Stomach (tissue), 9 donors: ENCODE results near the gene GET3. TPM values are rescaled to one million over a fixed set of nuclear protein-coding genes. Genes with fewer than 3 reads are reported as not detected.

Experiments
- DNase-seq, 2 donors: peaks; one replicate each; pipeline versions ENCODE4 v3.0.0 to v3.0.0-alpha.2; 2013 to 2019
- H3K27ac ChIP-seq, 5 donors: fragments of 200-600 bp in 4 of 5; sonication (generic) in 4 of 5; one replicate each; pipeline ENCODE4 v1.5.1; 2013 to 2019; ENCODE audit warnings: mild to moderate bottlenecking in 1 of 5, moderate library complexity in 1 of 5
- H3K27me3 ChIP-seq, 3 donors: fragments of 200-600 bp; sonication (generic); one replicate each; pipeline ENCODE4 v1.5.1; 2017 to 2019; ENCODE audit warnings: mixed run types in 1 of 3
- H3K36me3 ChIP-seq, 4 donors: fragments of 200-600 bp; sonication (generic); 1 replicate in 3 of 4; 2 replicates in 1 of 4; pipeline ENCODE4 v1.5.1; 2016 to 2019
- H3K4me1 ChIP-seq, 4 donors: fragments of 200-600 bp; sonication (generic); one replicate each; pipeline ENCODE4 v1.5.1; 2016 to 2019
- H3K4me3 ChIP-seq, 4 donors: fragments of 200-600 bp; sonication (generic) in 3 of 4; one replicate each; pipeline ENCODE4 v1.5.1; 2016 to 2019; ENCODE audit warnings: mild to moderate bottlenecking in 1 of 4
- H3K9me3 ChIP-seq, 4 donors: fragments of 200-600 bp; sonication (generic); one replicate each; pipeline ENCODE4 v1.5.1; 2016 to 2019
- EP300 ChIP-seq: sonication (generic); formaldehyde crosslinking; IDR thresholded peaks from one replicate; pipeline ENCODE4 v1.6.1; 2017; ENCODE audit warnings: antibody characterized with exemption
- POLR2A ChIP-seq, 4 donors: fragments of 450-650 bp; IDR thresholded peaks; one replicate each; pipeline ENCODE4 v1.6.1; 2016; ENCODE audit warnings: antibody characterized with exemption in 4 of 4, control low read depth in 2 of 4, mild to moderate bottlenecking in 1 of 4, moderate library complexity in 1 of 4
- POLR2AphosphoS5 ChIP-seq, 3 donors: sonication (generic); formaldehyde crosslinking; IDR thresholded peaks; one replicate each; pipeline ENCODE4 v1.6.1; 2016; ENCODE audit warnings: antibody characterized with exemption in 3 of 3
- WGBS, 5 donors: extraction: QIAGEN DNeasy Blood & Tissue Kit in 3 of 5; methylation state at CpG; one replicate each; pipeline versions ENCODE4 v1.1.5 to v1.1.7; 2013 to 2018; 5-methylcytosine and 5-hydroxymethylcytosine counted together
- intact Hi-C: fragments of 100-400 bp; cut with DNase I; formaldehyde crosslinking; loops from one replicate; pipeline ENCODE4 v1.15.1; 2023; ENCODE audit warnings: low total_unique reads
- polyA plus RNA-seq, 3 donors: library from polyadenylated mRNA; stranded (reverse); fragments of 200-250 nt; gene quantifications; one replicate each; pipeline ENCODE4 v1.2.3, GENCODE V29; 2013
- total RNA-seq, 5 donors: library from RNA; depleted of rRNA; stranded (reverse); fragments of >200 nt; gene quantifications; one replicate each; pipeline versions ENCODE4 v1.1.0 to v1.2.3, GENCODE V29; 2014 to 2016
- TF ChIP-seq, protein P1 (sequence below), 7 experiments: fragments of 450-650 bp in 4 of 7; fragments of 200-600 bp in 3 of 7; sonication (generic) in 3 of 7; IDR thresholded peaks; one replicate each; pipeline ENCODE4 v1.5.1; 2016 to 2019; ENCODE audit warnings: antibody characterized with exemption in 7 of 7, control low read depth in 2 of 7, mild to moderate bottlenecking in 1 of 7
- donor health status: healthy with polysubstance abuse.
- donor health status: Bipolar disorder and iron deficiency.
- donor health status: healthy.

GET3 gene
- total and polyA plus RNA-seq, 8 donors, result 0.89 to 90.4 (median 21.8) TPM

DNA sequence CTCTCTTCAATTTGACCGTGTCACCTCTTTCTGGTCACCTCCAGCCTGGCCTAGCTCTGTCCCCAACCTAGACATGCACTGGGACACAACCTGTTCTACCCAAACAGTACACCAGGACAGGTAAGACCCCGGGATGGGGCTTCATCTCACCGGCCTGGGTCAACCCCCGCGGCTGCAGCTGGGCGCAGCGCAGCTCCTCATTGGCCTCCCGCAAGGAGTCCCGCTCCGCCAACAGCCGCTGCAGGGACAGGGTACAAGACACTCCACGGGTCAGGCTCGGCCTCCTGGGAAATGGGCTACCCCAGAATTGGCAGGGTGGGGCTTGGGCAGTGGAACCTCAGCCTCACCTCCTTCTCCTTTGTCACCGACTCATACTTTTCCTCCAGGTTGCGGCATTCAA is 30.4 kb downstream of the GET3 start:
- no peak overlapping the region for H3K4me3 ChIP-seq
- intact Hi-C loops, result loop anchor here (5.0 kb wide), 1 partner anchor 35 kb away; the partner anchor contains the start of genes PRDX2 and THSD8
- no peak overlapping the region for H3K27ac ChIP-seq
- H3K4me1 ChIP-seq, result peaks cover 0 to 21% (median 18%) of the 10 kb centered on the region in 4 donors
- no peak for TF ChIP-seq POLR2AphosphoS5 (IDR thresholded peaks at IDR 0.05)
- TF ChIP-seq, protein P1, sequence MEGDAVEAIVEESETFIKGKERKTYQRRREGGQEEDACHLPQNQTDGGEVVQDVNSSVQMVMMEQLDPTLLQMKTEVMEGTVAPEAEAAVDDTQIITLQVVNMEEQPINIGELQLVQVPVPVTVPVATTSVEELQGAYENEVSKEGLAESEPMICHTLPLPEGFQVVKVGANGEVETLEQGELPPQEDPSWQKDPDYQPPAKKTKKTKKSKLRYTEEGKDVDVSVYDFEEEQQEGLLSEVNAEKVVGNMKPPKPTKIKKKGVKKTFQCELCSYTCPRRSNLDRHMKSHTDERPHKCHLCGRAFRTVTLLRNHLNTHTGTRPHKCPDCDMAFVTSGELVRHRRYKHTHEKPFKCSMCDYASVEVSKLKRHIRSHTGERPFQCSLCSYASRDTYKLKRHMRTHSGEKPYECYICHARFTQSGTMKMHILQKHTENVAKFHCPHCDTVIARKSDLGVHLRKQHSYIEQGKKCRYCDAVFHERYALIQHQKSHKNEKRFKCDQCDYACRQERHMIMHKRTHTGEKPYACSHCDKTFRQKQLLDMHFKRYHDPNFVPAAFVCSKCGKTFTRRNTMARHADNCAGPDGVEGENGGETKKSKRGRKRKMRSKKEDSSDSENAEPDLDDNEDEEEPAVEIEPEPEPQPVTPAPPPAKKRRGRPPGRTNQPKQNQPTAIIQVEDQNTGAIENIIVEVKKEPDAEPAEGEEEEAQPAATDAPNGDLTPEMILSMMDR (IDR thresholded peaks at IDR 0.05), result no peak
- no peak for TF ChIP-seq POLR2A (IDR thresholded peaks at IDR 0.05)
- no peak for TF ChIP-seq EP300
- 92 to 97% (median 95%) methylated on average over 12 to 15 of the region's 15 CpGs for WGBS, 5 donors
- peaks cover 14 to 69% (median 53%) of the 10 kb centered on the region in 4 donors for H3K36me3 ChIP-seq
- no peaks in the 10 kb centered on the region for H3K9me3 ChIP-seq
- no peak for DNase-seq
- no peaks in the 10 kb centered on the region for H3K27me3 ChIP-seq

DNA sequence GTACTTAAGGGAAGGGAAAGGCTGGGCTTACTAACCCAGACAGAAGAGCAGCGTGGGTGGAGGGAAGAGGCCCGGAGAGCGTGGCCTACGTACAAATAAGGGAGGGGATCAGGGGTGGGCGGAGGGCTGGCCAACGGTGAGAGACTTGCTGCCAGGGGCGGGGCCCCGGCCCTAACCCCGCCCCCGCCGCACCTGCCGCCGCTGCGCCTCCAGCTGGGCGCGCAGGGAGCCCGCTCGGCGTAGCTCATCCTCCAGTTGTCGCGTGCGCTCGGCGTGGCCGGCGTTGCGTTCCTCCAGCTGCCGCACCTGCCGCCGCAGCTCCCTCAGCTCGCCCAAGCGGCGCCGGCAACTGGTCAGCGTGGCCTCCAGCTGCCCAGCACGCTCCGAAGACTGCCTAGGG is 32.4 kb downstream of the GET3 start:
- peak; percentile 54 to 85 for DNase-seq
- TF ChIP-seq POLR2AphosphoS5 (IDR thresholded peaks at IDR 0.05) (peak in 1 of 3 donors; percentile 16), POLR2A (IDR thresholded peaks at IDR 0.05) (no peak), EP300 (no peak)
- TF ChIP-seq, protein P1 (IDR thresholded peaks at IDR 0.05), result no peak
- Histone ChIP-seq H3K27me3 (no peaks in the 10 kb centered on the region), H3K9me3 (no peaks in the 10 kb centered on the region), H3K4me3 (no peak overlapping the region), H3K27ac (peak overlapping the region in 1 of 5 donors; percentile 15), H3K4me1 (peaks cover 0 to 30% (median 28%) of the 10 kb centered on the region in 4 donors), H3K36me3 (peaks cover 0 to 57% (median 35%) of the 10 kb centered on the region in 4 donors)
- 50 to 84% (median 56%) methylated on average over 26 to 37 of the region's 37 CpGs for WGBS, 5 donors
- intact Hi-C loops, result loop anchor here (5.0 kb wide), 1 partner anchor 33 kb away; the partner anchor contains the start of genes PRDX2 and THSD8

DNA sequence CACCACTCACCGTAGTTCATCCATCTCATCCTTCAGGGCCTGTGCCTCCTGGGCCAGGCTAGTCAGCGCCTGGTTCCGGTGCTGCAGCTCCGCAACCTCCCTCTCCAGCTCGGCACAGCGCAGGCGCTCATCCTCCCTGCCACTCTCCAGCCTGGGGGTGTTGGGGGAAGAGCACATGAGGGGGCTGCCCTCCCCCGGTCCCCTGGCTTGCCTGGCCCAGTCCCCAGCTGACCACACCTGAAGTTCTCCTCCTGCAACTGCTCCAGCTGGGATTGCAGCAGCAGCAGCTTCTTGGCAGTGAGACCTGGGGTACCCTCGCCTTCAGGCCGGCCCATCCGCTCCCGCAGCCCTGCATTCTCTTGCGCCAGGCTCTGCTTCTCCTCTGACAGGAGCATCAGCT is 33.6 kb downstream of the GET3 start:
- Histone ChIP-seq H3K4me1 (peaks cover 0 to 31% (median 29%) of the 10 kb centered on the region in 4 donors), H3K27me3 (no peaks in the 10 kb centered on the region), H3K27ac (no peak overlapping the region), H3K36me3 (peaks cover 0 to 45% (median 29%) of the 10 kb centered on the region in 4 donors), H3K9me3 (no peaks in the 10 kb centered on the region), H3K4me3 (no peak overlapping the region)
- 92 to 97% (median 95%) methylated on average over 9 to 13 of the region's 13 CpGs for WGBS, 5 donors
- intact Hi-C loops, result no loop called here
- TF ChIP-seq POLR2A (IDR thresholded peaks at IDR 0.05), result no peak
- no peak for TF ChIP-seq EP300
- TF ChIP-seq, protein P1 (IDR thresholded peaks at IDR 0.05), result no peak
- no peak for TF ChIP-seq POLR2AphosphoS5 (IDR thresholded peaks at IDR 0.05)
- DNase-seq, result no peak

DNA sequence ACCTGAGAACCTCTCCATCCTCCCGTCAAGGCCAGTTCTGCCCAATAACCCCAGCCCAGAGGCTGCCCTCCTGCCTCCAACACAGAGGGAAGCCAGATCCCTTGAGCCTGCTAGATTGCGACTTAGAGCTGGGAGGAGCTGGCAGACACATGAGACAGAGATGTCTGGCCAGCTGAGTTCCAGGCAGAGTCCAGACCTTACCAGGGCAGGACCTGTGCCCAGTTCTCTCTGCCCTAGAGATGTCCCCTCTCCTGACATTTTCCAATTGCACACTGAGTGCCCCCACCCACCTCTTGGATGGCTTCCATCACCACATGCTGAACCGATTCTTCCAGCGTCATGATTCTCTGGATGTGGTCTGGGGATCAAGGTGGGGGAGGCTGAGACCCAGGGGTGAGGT is 35.0 kb downstream of the GET3 start:
- Histone ChIP-seq H3K4me1 (peaks cover 3 to 39% (median 32%) of the 10 kb centered on the region in 4 donors), H3K4me3 (no peak overlapping the region), H3K36me3 (peaks cover 0 to 37% (median 27%) of the 10 kb centered on the region in 4 donors), H3K27ac (no peak overlapping the region), H3K27me3 (no peaks in the 10 kb centered on the region), H3K9me3 (no peaks in the 10 kb centered on the region)
- TF ChIP-seq POLR2AphosphoS5 (IDR thresholded peaks at IDR 0.05) (no peak), POLR2A (IDR thresholded peaks at IDR 0.05) (no peak)
- TF ChIP-seq, protein P1 (IDR thresholded peaks at IDR 0.05), result no peak
- intact Hi-C loops, result no loop called here
- no peak for DNase-seq
- 62 to 75% (median 65%) methylated on average over 4 of the region's 4 CpGs for WGBS, 5 donors
